GM19467 (cell line): ENCODE measurements around the gene COL15A1.
"Not testable (repeated sequence)": the region's sequence is repeated elsewhere in the genome, so short reads cannot be mapped to it uniquely, and the experiment has no call there.

Source experiments
- ATAC-seq: cut with Tn5 transposase; IDR thresholded peaks from one replicate; pipeline ENCODE4 v1.9.1; 2021; ENCODE audit warnings: mild to moderate bottlenecking, moderate library complexity; ENCODE audit not compliant: unreplicated experiment

COL15A1 gene

DNA sequence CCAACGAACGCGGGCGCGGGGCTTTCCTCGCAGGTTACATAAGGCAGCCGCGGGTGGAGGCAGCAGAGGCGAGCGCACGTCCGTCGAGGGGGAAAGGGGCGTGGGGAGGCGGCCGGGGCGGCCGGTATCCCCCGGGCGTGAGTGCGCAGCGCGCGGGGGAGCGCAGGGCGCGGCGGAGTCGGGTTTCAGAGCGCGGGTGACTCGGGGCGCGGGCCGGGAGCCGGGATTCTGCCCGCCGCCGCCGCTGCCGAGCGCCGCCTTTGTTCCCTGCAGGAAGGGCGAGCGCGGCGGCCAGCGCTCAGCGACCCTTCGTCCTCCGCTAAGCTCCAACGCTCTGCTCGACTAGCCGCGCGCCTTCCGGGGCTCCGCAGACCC, at the start of gene COL15A1:
Gene COL15A1 (plus strand): TSS at position 226 of the 375 bp plus-strand sequence. CDS start 155 bp downstream, outside the sequence.
- no peak for ATAC-seq

DNA sequence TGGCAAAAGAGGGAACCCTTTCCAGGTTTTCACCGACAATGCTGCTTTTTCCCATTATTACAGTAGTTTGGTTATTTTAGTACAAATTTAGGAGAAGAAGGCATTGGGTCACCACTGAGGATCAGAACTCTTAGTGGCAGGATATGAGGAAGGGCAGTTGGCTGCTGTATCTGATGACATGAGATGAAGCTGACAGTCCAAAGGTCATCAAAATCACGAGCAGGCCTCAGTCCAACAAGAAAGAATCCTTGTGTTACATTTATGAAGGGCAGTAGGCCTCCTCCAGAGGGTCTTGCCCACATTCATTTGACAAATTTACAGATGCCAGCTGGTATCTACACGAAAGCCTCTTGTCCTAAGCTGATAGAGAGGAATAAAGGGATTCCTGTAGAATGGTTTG, 49.5 kb upstream of the COL15A1 start:
- ATAC-seq, result no peak

DNA sequence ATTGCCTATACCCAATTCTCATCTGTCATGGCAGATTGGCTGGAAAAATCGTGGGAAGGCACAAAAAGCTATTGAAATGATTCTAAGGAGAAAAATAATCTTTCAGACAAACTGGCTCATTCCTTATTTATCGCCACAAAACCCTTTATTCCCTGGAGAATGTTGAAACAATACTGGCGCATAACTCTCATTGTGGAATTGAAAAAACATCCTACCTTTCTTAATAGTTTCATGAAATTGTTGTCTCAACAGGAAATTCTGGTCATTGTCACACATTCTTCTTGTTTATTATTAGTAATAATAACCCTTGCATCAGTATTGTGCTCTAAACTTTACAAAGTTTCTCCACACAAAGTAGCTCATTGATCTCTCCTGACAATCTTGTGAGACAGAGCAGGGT, 48.9 kb upstream of the COL15A1 start:
- ATAC-seq, result no peak

DNA sequence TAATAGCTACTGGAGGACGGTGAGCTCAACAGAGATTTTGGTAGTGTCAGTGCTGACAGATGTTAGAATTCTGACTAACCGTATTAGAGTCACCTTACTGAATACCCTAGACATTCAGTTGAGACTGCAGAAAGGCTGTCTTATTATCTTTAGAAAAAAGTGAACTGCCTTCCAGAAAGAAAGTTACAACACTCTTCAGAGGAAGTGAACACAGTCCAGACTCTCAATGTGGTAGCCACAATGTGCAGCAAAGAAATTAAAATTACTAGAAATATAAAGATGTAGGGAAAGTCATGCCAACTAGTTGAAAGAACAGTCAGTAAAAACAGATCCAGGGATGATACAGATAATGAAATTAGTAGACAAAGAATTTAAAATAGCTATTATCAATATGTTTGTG, 47.1 kb upstream of the COL15A1 start:
- ATAC-seq, result no peak

DNA sequence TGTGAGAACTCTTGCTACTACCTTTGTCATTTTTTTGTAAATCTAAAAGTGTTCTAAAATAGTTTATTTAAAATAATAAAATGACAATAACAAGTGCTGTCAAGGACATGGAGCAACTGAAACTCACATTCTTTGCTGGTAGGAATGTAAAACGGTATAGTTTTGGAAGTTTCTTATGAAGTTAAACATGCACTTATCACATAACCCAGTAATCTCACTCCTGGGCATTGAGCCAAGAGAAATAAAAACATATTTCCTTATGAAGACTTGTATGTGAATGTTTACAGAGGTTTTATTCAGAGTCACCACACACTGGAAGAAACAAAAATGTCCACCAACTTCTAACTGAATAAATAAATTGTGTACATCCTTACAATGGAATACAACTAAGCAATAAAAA, 46.0 kb upstream of the COL15A1 start:
- ATAC-seq, result no peak

DNA sequence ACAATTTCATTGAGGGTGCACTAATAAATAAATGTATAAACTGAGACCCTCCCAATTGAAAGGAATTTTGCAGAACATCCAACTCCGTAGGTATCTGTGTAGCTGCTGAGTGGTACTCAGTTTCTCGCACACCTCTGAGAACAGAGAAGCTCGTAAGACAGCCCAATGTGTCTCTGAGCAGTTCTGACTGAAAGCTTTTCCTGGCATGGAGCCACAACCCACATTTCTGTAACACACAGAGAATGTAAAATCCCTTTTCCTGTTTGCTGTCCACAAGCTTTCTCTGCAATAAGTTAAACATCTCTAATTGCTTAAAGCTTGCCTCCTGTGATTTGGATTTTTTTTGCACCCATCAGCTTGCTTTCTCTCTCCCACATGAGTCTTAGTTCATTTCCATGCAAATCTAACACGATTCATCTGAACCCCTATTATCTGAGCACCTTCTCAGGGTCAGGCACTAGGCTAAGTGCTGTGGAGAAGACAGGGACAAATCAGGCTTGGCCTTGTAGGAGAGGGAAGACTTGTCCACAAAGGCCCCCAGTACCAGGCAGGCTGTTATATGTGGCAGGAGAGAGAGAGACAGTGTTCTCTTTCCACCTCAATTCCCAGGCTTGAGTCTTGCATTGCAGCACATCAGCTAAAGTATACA, 44.2 kb upstream of the COL15A1 start:
- ATAC-seq, result no peak

DNA sequence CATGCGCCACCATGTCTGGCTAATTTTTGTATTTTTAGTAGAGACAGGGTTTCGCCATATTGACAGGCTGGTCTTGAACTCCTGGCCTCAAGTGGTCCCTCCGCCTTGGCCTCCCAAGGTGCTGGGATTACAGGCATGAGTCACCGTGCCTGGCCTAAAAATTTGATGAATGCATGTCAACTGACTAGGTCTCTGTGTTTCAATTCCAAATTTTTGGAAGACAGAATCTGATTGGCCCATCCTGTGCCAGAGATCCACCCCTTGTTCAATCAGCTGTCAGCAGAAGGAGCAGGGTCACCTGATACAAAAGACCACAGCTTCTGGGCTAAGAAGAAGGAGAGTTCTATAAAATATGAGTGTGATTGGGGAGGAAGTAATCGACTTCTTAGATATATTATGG, 43.5 kb upstream of the COL15A1 start:
- ATAC-seq, result no peak

DNA sequence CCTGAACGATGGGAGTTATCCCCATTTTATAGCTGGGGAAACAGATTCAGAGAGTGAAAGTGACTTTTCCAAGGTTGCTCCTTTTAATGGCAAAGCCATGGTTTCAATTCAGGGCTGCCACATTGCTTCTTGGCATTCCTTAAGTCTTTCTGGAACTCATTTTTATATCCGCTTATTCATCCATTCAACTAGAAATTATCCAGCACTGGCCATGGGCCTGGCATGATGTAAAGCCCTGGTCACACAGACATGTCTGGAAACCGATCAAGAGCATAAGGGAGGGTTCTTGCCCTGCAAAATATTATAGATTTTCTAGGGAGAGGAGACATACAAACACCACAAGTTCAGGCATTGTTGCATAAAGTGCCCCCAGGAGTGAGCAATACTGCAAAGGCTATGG, 43.0 kb upstream of the COL15A1 start:
- no peak for ATAC-seq

DNA sequence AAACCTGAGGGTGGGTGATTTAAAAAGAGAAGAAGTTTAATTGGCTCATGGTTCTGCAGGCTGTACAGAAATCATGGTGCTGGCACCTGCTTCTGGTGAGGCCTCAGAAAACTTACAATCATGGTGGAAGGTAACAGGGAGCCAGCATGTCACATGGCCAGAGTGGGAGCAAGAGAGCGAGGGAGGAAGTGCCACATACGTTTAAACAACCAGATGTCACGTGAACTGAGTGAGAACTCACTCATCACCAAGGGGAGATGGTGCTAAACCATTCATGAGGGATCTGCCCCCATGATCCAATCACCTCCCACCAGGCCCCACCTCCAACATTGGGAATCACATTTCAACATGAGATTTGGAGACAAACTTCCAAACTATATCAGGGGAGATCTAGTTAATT, 41.9 kb upstream of the COL15A1 start:
- ATAC-seq, result not testable (repeated sequence)

DNA sequence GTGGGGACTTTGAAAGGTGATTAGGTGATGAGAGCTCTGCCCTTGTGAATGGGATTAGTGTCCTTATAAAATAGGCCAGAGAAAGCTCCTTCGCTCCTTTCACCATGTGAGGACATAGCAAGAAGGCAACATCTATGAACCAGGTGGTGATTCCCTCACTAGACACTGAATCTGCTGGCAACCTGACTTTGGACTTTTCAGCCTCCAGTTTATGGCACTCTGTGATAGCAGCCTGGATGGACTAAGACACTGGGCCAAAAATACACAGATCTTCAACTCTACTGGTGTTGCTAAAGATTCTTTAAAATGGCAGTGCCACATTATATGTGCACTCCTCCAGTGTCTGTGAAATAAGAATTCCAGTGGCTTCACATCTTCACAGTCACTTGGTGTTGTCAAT, 41.2 kb upstream of the COL15A1 start:
- no peak for ATAC-seq

DNA sequence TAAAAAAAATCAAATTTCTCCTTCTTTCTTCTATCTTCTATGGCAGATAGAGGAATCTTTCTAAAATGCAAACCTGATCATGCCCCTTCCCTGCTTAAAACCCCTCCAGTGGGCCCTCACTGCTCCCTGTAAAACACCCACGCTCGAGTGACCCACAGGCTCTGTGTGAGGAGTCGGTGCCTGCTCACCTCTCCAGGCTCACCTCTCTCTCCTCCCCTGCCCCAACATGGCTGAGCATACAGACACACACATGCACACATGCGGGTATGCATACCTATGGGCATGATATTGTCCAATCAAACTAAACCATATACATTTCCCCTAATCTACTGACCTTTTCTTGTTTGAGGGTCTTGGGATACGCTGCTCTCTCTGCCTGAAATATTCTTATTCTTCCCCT, 40.8 kb upstream of the COL15A1 start:
- no peak for ATAC-seq

DNA sequence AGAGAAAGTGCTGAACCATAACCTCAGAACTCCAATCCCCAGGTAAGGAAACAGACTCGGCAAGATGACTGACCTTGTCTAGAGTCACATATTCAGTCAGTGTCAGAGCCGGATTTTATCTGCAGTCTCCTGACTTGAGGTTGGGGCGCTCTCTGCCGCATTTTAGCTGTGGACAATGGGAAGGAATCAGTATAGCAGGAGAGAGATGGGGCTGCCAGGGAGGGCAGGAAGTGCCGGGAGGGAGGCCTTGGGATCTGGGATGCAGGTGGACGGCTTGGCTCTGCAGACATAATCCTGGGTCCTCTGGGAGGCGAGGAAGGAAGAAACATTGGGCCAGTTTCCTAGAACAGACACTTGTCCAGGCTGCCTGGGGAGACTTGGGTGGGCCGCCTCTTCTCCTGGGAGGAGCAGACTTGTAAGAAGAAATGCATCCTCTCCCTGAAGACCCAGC, 39.7 kb upstream of the COL15A1 start:
- ATAC-seq, result no peak

DNA sequence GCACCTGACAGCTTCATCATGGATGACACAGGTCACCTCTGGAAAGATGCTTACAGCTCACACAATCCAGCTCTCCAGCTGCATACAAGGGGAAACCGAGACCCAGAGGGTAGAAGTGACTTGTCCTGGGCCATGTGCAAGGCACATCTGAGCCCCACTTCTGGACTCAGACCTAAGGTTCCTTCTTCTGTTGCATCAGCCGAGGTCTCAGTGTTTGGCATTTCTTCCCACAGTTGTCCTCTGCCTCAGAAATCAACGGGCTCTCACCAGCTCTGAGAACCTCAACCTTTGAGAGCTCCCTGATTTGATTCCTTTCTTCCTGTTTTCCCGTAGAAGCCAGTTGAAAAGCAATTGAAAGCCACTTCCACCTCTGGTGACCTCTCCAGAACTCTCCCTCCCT, 38.7 kb upstream of the COL15A1 start:
- ATAC-seq, result no peak

DNA sequence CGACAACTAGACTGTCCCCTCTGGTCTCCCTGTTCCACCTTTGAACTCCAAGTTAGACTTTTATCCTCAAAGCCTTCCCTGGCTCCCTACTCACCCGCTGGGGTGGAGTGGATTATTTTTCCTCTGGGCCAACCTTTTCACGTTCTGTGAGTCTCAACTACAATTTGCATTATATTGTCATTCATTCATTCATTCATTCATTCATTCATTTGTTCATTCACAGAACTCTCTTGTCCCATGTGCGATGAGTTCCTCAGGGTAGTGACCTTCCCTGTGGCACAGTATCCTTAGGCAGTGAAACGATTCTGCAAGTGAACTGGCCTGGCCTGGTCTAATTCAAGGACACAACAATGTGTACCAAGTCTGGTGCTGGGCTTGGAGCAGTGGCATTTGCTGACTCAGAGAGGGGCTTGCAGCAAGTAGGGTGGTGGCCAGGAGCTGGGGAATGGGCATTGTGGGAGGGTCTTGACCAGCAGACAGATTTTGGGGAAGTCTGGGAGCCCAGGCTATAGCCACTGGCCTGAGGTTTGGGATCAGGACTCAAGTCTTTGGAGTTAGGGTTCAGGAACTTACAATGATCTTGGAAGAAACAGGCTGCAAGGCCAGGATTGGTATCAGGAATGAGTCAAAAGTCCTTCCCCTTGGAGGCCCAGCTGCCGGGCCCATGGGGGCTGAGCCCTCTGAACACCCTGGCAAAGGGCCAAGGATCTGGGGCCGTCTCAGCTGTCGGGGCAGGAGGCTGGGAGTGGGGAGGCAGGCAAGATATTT, 37.2 kb upstream of the COL15A1 start:
- ATAC-seq, result no peak

DNA sequence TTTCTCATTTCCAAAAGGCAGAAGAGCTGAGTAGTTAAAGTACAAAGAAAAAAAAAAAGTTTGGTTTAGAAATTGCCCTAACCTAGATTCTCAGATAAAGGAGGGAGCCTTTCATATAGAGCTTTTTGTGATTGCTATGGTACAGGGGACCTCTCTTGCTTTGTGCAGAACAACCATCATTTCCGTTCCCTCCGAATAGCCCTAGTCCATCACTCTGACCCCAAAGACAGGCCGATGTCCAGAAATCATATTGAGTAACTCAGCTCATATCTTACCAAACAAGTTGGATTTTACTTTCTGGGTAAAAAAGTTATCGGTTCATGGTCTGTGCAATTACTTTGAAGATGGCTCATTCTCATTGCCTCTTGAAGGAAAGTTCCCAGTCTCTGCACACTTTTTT, 36.7 kb upstream of the COL15A1 start:
- ATAC-seq, result no peak

DNA sequence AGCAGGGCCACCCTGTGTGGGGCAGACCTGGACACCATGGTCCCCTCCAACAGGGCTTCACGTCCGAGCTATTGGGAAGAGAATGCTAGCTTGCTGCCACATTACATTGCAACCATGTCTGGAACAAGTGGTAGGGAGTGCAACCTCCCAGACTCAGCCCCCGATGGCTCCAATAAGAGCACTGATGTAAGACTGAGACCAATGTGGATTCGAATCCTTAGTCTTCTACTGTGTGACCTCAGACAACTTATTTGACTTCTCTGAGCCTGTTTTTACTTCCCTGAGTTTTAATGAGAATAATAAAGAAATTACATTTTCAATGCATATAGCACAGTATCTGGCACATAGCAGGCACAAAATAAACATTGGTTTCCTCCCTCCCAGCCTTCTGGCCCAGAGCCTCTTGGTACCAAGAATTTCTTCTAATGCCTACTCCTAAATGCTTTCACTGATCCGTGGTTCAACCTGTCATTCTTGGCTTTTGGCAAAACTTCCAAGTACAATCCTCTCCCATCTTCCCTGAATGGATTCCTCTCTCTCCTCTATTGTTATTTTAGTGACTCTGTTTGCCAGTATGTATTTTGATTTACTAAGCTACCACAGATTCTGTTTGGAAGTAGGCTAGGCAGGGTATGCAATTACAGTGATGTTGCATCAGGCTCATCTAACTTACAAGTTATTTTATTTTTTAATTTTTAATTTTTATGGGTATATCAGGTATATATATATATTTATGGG, 34.6 kb upstream of the COL15A1 start:
- no peak for ATAC-seq

DNA sequence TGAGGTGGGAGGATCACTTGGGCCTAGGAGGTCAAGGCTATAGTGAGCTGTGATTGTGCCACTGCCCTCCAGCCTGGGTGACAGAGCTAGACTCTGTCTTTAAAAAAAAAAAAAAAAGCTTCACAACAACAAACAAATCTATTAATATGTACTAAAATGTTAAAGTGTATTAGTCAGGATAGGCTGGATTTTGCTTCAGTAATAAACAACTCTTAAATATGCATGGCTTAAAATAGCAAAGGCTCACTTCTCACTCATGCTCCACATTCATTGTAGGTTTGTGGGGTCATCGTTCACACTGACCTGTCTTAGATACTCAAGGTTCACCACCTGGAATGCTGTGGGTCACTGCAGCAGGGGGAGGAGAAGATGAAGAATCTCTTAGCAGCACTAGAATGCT, 33.8 kb upstream of the COL15A1 start:
- ATAC-seq, result no peak

DNA sequence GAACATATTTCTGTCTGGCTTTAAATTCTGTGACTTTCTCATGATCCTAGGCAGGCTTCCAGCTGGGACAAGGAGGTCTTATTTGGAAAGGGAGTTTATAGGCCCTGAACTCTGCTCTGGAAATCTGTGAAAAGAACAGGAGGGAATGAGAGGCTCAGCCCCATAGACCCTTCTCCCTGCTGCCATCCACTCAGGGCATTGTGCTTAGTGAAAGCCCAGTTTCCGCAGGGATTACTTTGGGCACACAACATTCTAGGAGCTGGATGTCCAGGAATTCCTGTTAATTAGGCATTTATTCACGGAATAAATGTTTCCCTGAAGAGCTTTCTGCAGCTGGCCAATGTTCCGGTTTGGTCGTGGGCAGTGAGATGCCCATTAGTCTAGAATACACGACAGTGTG, 32.7 kb upstream of the COL15A1 start:
- no peak for ATAC-seq

DNA sequence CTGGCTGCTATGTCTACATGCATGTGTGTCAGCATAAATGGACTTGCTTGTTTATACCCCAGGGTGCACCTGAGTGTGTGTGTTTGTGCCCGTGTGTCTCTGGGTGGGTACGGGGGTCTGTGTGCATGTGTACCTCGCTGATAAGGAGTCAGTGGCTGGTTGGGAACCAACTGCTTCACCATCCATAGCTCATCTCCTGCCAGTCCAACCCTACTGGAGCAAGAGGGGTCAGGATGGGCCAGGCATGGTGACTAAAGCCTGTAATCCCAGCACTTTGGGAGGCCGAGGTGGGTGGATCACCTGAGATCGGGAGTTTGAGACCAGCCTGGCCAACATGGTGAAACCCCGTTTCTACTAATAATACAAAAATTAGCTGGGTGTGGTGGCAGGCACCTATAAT, 32.0 kb upstream of the COL15A1 start:
- not testable (repeated sequence) for ATAC-seq

DNA sequence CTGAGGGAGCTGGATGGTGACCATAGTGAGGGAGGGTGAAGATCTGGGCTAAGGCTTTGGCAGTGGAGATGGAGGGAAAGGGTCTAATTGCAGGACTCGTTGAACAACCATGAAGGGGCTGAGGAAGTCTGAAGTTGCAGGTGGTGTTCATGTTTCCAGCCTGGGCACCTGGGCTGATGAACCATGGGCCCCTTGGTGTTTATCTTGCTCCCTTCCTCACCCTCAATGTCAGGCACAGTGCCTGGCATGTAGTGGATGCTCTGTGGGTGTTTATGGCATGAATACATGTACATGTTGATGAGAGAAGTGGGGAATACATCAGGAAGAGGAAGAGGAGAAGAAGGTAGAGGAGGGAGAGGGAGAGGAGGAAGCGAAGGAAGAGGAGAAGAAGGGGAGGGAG, 31.3 kb upstream of the COL15A1 start:
- ATAC-seq, result no peak

DNA sequence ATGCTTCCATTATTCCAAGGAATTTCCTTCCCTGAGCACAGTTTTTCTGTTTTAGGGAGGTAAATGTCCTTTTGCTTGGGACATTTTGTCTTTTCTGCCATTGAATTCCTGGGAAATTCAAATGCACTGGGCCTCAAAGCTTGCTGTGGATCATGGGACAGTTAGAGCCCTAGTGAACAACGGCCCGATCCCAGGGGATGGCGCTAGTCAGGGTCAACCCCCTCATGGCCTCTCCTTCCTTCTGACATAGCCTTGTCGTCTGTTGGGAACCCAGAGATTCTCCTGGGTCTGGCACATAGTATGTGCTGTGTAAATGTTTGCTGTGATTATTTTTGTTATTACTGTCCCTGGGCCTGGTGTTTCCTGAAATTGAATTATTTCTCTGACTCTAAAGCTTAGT, 30.7 kb upstream of the COL15A1 start:
- no peak for ATAC-seq

DNA sequence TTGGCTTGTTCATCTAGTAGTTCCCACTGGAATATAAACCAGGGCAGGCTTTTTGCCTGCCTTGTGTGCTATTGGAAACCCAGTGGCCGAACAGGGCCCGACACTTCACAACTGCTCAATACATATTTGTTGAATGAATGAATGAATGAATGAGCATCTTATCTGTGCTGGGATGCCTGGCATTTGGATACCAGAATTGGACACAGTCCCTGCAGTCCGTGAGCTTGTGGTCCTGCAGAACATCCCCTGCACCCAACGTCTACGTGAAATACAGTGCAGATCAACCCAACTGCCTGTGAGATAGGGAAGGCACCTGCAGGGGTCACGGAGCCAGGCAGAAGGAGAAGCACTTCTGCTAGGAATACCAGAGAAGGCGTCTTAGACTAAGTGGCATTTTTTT, 30.0 kb upstream of the COL15A1 start:
- no peak for ATAC-seq
